ENCODE data around the gene SHISA7.

DNA sequence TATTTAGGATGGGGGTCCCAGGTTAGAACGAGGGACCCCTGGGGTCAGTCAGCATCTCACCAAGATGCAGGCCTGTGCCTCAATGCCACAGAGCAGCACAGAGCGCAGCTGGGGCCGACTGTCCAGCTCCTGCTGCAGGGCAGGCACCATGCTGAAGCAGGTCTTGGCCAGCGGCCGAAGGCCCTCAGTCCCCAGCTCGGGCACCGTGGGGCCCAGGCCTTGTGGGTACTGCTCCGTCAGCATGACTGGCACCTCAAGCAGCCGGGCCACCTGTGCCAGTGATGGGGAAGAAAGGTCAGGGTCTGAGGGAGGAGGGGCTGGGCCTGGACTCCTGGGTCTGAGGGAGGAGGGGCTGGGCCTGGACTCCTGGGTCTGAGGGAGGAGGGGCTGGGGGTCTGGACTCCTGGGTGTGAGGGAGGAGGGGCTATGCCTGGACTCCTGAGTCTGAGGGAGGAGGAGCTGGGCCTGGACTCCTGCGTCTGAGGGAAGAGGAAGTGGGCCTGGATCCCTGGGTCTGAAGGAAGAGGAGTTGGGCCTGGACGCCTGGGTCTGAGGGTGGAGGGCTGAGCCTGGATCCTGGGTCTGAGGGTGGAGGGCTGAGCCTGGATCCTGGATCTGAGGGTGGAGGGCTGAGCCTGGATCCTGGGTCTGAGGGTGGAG is 12.6 kb upstream of the SHISA7 start:
- TF ChIP-seq RAD21 (IDR thresholded peaks at IDR 0.05): no peak
- no peak for TF ChIP-seq YY1 (IDR thresholded peaks at IDR 0.05)
- TF ChIP-seq, protein P1, sequence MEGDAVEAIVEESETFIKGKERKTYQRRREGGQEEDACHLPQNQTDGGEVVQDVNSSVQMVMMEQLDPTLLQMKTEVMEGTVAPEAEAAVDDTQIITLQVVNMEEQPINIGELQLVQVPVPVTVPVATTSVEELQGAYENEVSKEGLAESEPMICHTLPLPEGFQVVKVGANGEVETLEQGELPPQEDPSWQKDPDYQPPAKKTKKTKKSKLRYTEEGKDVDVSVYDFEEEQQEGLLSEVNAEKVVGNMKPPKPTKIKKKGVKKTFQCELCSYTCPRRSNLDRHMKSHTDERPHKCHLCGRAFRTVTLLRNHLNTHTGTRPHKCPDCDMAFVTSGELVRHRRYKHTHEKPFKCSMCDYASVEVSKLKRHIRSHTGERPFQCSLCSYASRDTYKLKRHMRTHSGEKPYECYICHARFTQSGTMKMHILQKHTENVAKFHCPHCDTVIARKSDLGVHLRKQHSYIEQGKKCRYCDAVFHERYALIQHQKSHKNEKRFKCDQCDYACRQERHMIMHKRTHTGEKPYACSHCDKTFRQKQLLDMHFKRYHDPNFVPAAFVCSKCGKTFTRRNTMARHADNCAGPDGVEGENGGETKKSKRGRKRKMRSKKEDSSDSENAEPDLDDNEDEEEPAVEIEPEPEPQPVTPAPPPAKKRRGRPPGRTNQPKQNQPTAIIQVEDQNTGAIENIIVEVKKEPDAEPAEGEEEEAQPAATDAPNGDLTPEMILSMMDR (IDR thresholded peaks at IDR 0.05; ENCODE audit: low read depth, low read length, missing input control): no peak
- TF ChIP-seq, protein P2, sequence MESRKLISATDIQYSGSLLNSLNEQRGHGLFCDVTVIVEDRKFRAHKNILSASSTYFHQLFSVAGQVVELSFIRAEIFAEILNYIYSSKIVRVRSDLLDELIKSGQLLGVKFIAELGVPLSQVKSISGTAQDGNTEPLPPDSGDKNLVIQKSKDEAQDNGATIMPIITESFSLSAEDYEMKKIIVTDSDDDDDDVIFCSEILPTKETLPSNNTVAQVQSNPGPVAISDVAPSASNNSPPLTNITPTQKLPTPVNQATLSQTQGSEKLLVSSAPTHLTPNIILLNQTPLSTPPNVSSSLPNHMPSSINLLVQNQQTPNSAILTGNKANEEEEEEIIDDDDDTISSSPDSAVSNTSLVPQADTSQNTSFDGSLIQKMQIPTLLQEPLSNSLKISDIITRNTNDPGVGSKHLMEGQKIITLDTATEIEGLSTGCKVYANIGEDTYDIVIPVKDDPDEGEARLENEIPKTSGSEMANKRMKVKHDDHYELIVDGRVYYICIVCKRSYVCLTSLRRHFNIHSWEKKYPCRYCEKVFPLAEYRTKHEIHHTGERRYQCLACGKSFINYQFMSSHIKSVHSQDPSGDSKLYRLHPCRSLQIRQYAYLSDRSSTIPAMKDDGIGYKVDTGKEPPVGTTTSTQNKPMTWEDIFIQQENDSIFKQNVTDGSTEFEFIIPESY (IDR thresholded peaks at IDR 0.05): no peak
- no peak for TF ChIP-seq TAF1 (conservative IDR thresholded peaks at IDR 0.05)
- TF ChIP-seq, protein P3, sequence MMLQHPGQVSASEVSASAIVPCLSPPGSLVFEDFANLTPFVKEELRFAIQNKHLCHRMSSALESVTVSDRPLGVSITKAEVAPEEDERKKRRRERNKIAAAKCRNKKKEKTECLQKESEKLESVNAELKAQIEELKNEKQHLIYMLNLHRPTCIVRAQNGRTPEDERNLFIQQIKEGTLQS (IDR thresholded peaks at IDR 0.05): no peak
- TF ChIP-seq GABPA (IDR thresholded peaks at IDR 0.05 in 1 of 2, conservative IDR thresholded peaks at IDR 0.05 in 1 of 2): no peak
- TF ChIP-seq JUND (IDR thresholded peaks at IDR 0.05): no peak
- TF ChIP-seq, protein P4, sequence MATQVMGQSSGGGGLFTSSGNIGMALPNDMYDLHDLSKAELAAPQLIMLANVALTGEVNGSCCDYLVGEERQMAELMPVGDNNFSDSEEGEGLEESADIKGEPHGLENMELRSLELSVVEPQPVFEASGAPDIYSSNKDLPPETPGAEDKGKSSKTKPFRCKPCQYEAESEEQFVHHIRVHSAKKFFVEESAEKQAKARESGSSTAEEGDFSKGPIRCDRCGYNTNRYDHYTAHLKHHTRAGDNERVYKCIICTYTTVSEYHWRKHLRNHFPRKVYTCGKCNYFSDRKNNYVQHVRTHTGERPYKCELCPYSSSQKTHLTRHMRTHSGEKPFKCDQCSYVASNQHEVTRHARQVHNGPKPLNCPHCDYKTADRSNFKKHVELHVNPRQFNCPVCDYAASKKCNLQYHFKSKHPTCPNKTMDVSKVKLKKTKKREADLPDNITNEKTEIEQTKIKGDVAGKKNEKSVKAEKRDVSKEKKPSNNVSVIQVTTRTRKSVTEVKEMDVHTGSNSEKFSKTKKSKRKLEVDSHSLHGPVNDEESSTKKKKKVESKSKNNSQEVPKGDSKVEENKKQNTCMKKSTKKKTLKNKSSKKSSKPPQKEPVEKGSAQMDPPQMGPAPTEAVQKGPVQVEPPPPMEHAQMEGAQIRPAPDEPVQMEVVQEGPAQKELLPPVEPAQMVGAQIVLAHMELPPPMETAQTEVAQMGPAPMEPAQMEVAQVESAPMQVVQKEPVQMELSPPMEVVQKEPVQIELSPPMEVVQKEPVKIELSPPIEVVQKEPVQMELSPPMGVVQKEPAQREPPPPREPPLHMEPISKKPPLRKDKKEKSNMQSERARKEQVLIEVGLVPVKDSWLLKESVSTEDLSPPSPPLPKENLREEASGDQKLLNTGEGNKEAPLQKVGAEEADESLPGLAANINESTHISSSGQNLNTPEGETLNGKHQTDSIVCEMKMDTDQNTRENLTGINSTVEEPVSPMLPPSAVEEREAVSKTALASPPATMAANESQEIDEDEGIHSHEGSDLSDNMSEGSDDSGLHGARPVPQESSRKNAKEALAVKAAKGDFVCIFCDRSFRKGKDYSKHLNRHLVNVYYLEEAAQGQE (IDR thresholded peaks at IDR 0.05): no peak
- TF ChIP-seq, protein P5, sequence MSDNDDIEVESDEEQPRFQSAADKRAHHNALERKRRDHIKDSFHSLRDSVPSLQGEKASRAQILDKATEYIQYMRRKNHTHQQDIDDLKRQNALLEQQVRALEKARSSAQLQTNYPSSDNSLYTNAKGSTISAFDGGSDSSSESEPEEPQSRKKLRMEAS (IDR thresholded peaks at IDR 0.05): no peak
